Activated CD8-positive, alpha-beta memory T cell treated with anti-CD3 and anti-CD28 coated beads for 24 hours (primary cell): ENCODE results near the gene RNF151.
A peak's percentile ranks its signal among the peaks of the same experiment; 100 is the strongest.
"Not testable (repeated sequence)": the region's sequence is repeated elsewhere in the genome, so short reads cannot be mapped to it uniquely, and the experiment has no call there.

ENCODE experiments used
- DNase-seq: peaks from one replicate; pipeline ENCODE4 v3.0.0-alpha.2; 2020

The RNF151 gene

GRCh38 chr16:1939833-1940232 lies 26.8 kb upstream of the RNF151 start:
- DNase-seq: not testable (repeated sequence)

GRCh38 chr16:1940273-1941161 lies 26.1 kb upstream of the RNF151 start:
- DNase-seq: no peak

GRCh38 chr16:1941162-1942046 lies 25.3 kb upstream of the RNF151 start:
- no peak for DNase-seq

GRCh38 chr16:1942047-1942809 lies 24.4 kb upstream of the RNF151 start:
- no peak for DNase-seq

- DNase-seq: peak; percentile 99
Observed at GRCh38 chr16:1942810-1943726, 23.6 kb upstream of the RNF151 start, which contains the start of gene MSRB1. Gene MSRB1, minus strand, starts transcription at chr16:1943199. Its CDS starts 43 bp downstream, at chr16:1943156.

- no peak for DNase-seq
Observed at GRCh38 chr16:1944612-1945199, 21.9 kb upstream of the RNF151 start.

GRCh38 chr16:1945559-1946391 lies 20.9 kb upstream of the RNF151 start:
- DNase-seq: no peak

- DNase-seq: no peak
Observed at GRCh38 chr16:1946495-1947368, 19.9 kb upstream of the RNF151 start.

GRCh38 chr16:1947369-1947670 lies 19.3 kb upstream of the RNF151 start:
- DNase-seq: no peak

GRCh38 chr16:1949507-1949906 lies 17.1 kb upstream of the RNF151 start:
- no peak for DNase-seq

- DNase-seq: no peak
Observed at GRCh38 chr16:1950047-1950446, 16.6 kb upstream of the RNF151 start.

- no peak for DNase-seq
Observed at GRCh38 chr16:1950559-1950958, 16.1 kb upstream of the RNF151 start.

- no peak for DNase-seq
Observed at GRCh38 chr16:1953734-1954133, 12.9 kb upstream of the RNF151 start.

GRCh38 chr16:1957434-1958142 lies 9.1 kb upstream of the RNF151 start:
- not testable (repeated sequence) for DNase-seq

- DNase-seq: not testable (repeated sequence)
Observed at GRCh38 chr16:1958143-1958491, 8.5 kb upstream of the RNF151 start.

GRCh38 chr16:1958715-1959268 lies 7.9 kb upstream of the RNF151 start:
- no peak for DNase-seq

- DNase-seq: peak; percentile 97
Observed at GRCh38 chr16:1959269-1960039, 7.2 kb upstream of the RNF151 start, which contains the start of gene NDUFB10. Gene NDUFB10, plus strand, starts transcription at chr16:1959538. Its CDS starts 87 bp downstream, at chr16:1959625.
